HG02642 (cell line): Measurements from ENCODE around the gene USP17L25.
"Not testable (repeated sequence)": the region's sequence is repeated elsewhere in the genome, so short reads cannot be mapped to it uniquely, and the experiment has no call there.

ENCODE experiments used
- ATAC-seq: cut with Tn5 transposase; IDR thresholded peaks from one replicate; pipeline ENCODE4 v1.9.1; 2021; ENCODE audit warnings: mild to moderate bottlenecking; ENCODE audit not compliant: unreplicated experiment, poor library complexity

USP17L25 gene

DNA sequence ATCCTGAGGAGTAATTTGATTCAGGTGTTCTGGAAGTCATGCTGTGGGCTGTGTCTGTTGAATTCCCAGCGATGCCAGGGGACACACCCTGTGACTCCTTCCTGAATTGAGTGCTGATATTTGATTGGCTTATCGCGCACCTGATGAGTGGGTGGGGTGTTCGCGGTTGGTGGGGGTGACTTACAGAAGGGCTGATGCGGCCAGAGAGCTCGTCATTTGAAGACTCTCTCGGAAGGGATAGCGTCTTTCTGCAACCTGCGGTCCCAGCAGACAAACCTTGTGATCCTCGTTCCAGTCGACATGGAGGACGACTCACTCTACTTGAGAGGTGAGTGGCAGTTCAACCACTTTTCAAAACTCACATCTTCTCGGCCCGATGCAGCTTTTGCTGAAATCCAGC lies at the start of gene USP17L25:
USP17L25 (plus strand) TSS at position 301 of the 400 bp plus-strand sequence; CDS start at position 301, 0 bp downstream.
- not testable (repeated sequence) for ATAC-seq

- not testable (repeated sequence) for ATAC-seq
These were observed 5.5 kb upstream of the USP17L25 start for GRCh38 chr4:9324191-9324590.

DNA sequence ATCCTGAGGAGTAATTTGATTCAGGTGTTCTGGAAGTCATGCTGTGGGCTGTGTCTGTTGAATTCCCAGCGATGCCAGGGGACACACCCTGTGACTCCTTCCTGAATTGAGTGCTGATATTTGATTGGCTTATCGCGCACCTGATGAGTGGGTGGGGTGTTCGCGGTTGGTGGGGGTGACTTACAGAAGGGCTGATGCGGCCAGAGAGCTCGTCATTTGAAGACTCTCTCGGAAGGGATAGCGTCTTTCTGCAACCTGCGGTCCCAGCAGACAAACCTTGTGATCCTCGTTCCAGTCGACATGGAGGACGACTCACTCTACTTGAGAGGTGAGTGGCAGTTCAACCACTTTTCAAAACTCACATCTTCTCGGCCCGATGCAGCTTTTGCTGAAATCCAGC lies 4.8 kb upstream of the USP17L25 start, which contains the start of gene USP17L24:
USP17L24 (plus strand) TSS at position 301 of the 400 bp plus-strand sequence; CDS start at position 301, 0 bp downstream.
- ATAC-seq, result not testable (repeated sequence)

DNA sequence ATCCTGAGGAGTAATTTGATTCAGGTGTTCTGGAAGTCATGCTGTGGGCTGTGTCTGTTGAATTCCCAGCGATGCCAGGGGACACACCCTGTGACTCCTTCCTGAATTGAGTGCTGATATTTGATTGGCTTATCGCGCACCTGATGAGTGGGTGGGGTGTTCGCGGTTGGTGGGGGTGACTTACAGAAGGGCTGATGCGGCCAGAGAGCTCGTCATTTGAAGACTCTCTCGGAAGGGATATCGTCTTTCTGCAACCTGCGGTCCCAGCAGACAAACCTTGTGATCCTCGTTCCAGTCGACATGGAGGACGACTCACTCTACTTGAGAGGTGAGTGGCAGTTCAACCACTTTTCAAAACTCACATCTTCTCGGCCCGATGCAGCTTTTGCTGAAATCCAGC lies 4.6 kb downstream of the USP17L25 start, which contains the start of gene USP17L26:
USP17L26 (plus strand) TSS at position 301 of the 400 bp plus-strand sequence; CDS start at position 301, 0 bp downstream.
- not testable (repeated sequence) for ATAC-seq

DNA sequence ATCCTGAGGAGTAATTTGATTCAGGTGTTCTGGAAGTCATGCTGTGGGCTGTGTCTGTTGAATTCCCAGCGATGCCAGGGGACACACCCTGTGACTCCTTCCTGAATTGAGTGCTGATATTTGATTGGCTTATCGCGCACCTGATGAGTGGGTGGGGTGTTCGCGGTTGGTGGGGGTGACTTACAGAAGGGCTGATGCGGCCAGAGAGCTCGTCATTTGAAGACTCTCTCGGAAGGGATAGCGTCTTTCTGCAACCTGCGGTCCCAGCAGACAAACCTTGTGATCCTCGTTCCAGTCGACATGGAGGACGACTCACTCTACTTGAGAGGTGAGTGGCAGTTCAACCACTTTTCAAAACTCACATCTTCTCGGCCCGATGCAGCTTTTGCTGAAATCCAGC lies 9.4 kb downstream of the USP17L25 start, which contains the start of gene USP17L5:
USP17L5 (plus strand) TSS at position 301 of the 400 bp plus-strand sequence; CDS start at position 301, 0 bp downstream.
- not testable (repeated sequence) for ATAC-seq

GRCh38 chr4:9343848-9344247 lies 14.1 kb downstream of the USP17L25 start, which contains the start of gene USP17L27:
Gene USP17L27 (plus strand): TSS chr4:9344148. CDS start chr4:9344148, 0 bp downstream.
- not testable (repeated sequence) for ATAC-seq

- ATAC-seq, result not testable (repeated sequence)
These were observed 18.9 kb downstream of the USP17L25 start, which contains the start of gene USP17L28 for GRCh38 chr4:9348593-9348992. Gene USP17L28 (plus strand): TSS chr4:9348893. CDS start chr4:9348893, 0 bp downstream.

DNA sequence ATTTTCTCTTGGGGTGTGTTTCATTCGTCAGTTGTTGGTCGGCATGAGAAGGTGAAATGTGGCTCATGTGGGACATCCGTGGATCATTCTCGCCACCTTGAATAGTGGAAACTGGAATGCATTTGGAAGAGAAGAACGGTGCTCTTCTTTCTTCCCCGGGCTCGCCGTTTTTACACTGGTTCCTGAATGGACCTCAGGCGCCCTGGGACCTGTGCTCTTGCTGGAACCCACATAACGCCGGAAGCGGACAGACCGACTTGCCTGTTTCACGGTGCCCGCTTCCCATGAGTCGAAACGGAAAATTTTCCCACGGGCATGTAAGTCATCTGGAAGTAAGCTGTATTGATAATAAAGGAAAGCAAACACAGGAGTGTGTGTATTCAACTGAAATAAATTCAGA lies 21.2 kb downstream of the USP17L25 start:
- not testable (repeated sequence) for ATAC-seq

- not testable (repeated sequence) for ATAC-seq
These were observed 23.6 kb downstream of the USP17L25 start, which contains the start of gene USP17L29 for GRCh38 chr4:9353338-9353737. Gene USP17L29 (plus strand): TSS chr4:9353638. CDS start chr4:9353638, 0 bp downstream.

DNA sequence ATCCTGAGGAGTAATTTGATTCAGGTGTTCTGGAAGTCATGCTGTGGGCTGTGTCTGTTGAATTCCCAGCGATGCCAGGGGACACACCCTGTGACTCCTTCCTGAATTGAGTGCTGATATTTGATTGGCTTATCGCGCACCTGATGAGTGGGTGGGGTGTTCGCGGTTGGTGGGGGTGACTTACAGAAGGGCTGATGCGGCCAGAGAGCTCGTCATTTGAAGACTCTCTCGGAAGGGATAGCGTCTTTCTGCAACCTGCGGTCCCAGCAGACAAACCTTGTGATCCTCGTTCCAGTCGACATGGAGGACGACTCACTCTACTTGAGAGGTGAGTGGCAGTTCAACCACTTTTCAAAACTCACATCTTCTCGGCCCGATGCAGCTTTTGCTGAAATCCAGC lies 33.1 kb downstream of the USP17L25 start, which contains the start of gene USP17L30:
USP17L30 (plus strand) TSS at position 301 of the 400 bp plus-strand sequence; CDS start at position 301, 0 bp downstream.
- ATAC-seq, result not testable (repeated sequence)

DNA sequence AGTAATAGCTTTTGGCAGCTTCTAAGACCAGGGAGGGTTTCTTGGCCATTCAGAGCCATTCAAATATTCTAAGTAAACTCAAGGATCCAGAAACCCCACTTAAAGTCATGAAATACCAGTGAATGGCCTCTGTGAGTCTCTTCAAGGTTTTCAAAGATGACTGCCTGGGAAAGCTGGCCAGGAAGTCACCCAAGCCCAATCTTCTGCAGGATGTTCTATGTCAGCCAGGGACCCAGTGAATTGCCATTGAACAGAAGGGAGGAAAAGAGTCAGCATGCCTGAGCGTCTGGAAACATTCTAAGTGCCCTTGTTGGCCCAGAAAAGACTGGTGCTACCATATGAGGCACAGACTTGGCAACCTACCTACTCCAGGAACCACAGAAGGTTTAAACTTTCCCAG lies 50.2 kb downstream of the USP17L25 start:
- ATAC-seq, result not testable (repeated sequence)
